Thoracic aorta (tissue), 2 donors: ENCODE measurements around the gene EVA1A. TPM values are rescaled to one million over a fixed set of nuclear protein-coding genes. Genes with fewer than 3 reads are reported as not detected.

Source experiments
- ATAC-seq: fragments of 150-250 bp; one replicate; pipeline ENCODE4 v1.8.0; 2017; ENCODE audit warnings: low read depth; ENCODE audit not compliant: insufficient number of reproducible peaks, low FRiP score
- DNase-seq: peaks from one replicate; pipeline ENCODE4 v3.0.0-alpha.2; 2020; ENCODE audit warnings: low spot score
- H3K27ac ChIP-seq, 2 donors: fragments of 200-600 bp; sonication (generic); 1 replicate in 1 of 2; 2 replicates in 1 of 2; pipeline ENCODE4 v1.5.1; 2016; ENCODE audit warnings: mild to moderate bottlenecking in 2 of 2, moderate library complexity in 2 of 2
- H3K27me3 ChIP-seq: fragments of 200-600 bp; sonication (generic); replicated peaks from 2 replicates; pipeline ENCODE4 v1.6.0; 2016; ENCODE audit warnings: mild to moderate bottlenecking; ENCODE audit not compliant: insufficient read depth
- H3K36me3 ChIP-seq: fragments of 200-600 bp; sonication (generic); one replicate; pipeline ENCODE4 v1.5.1; 2016
- H3K4me1 ChIP-seq, 2 donors: fragments of 200-600 bp; sonication (generic); 1 replicate in 1 of 2; 2 replicates in 1 of 2; pipeline versions ENCODE4 v1.5.1 to v1.6.0; 2016; ENCODE audit warnings: low read depth in 2 of 2, mild to moderate bottlenecking in 1 of 2; ENCODE audit not compliant: control insufficient read depth in 1 of 2
- H3K4me3 ChIP-seq: fragments of 200-600 bp; sonication (generic); 2 replicates; pipeline ENCODE4 v1.5.1; 2016; ENCODE audit warnings: mild to moderate bottlenecking
- H3K9me3 ChIP-seq: fragments of 200-600 bp; sonication (generic); 2 replicates; pipeline ENCODE4 v1.5.1; 2016
- total RNA-seq, 2 donors: library from RNA; depleted of rRNA; stranded (reverse); fragments of >200 nt; gene quantifications; one replicate each; pipeline versions ENCODE4 v1.1.0 to v1.2.3, GENCODE V29; 2016
- TF ChIP-seq, protein P1 (sequence below): fragments of 200-600 bp; sonication (generic); IDR thresholded peaks from one replicate; pipeline ENCODE4 v1.5.1; 2019; ENCODE audit warnings: antibody characterized with exemption

Gene EVA1A
- total RNA-seq, 2 donors from 2014 or later = 1.1 TPM; not detected in 1

- DNase-seq (no peak), ATAC-seq (no peak)
- no peak overlapping the region for H3K27ac ChIP-seq
- no peaks in the 10 kb centered on the region for H3K4me1 ChIP-seq
- H3K27me3 ChIP-seq = no peaks in the 10 kb centered on the region
- TF ChIP-seq, protein P1, sequence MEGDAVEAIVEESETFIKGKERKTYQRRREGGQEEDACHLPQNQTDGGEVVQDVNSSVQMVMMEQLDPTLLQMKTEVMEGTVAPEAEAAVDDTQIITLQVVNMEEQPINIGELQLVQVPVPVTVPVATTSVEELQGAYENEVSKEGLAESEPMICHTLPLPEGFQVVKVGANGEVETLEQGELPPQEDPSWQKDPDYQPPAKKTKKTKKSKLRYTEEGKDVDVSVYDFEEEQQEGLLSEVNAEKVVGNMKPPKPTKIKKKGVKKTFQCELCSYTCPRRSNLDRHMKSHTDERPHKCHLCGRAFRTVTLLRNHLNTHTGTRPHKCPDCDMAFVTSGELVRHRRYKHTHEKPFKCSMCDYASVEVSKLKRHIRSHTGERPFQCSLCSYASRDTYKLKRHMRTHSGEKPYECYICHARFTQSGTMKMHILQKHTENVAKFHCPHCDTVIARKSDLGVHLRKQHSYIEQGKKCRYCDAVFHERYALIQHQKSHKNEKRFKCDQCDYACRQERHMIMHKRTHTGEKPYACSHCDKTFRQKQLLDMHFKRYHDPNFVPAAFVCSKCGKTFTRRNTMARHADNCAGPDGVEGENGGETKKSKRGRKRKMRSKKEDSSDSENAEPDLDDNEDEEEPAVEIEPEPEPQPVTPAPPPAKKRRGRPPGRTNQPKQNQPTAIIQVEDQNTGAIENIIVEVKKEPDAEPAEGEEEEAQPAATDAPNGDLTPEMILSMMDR = no peak
- H3K36me3 ChIP-seq = no peaks in the 10 kb centered on the region
- no peaks in the 10 kb centered on the region for H3K9me3 ChIP-seq
- H3K4me3 ChIP-seq = no peak overlapping the region
These were observed 64.9 kb downstream of the EVA1A start for GRCh38 chr2:75495862-75496261.

GRCh38 chr2:75494137-75494769 is 66.5 kb downstream of the EVA1A start:
- H3K4me1 ChIP-seq = no peaks in the 10 kb centered on the region
- no peaks in the 10 kb centered on the region for H3K27me3 ChIP-seq
- TF ChIP-seq, protein P1 = no peak
- no peaks in the 10 kb centered on the region for H3K9me3 ChIP-seq
- no peak for DNase-seq
- no peaks in the 10 kb centered on the region for H3K36me3 ChIP-seq
- no peak overlapping the region for H3K4me3 ChIP-seq
- ATAC-seq = no peak
- no peak overlapping the region for H3K27ac ChIP-seq

DNA sequence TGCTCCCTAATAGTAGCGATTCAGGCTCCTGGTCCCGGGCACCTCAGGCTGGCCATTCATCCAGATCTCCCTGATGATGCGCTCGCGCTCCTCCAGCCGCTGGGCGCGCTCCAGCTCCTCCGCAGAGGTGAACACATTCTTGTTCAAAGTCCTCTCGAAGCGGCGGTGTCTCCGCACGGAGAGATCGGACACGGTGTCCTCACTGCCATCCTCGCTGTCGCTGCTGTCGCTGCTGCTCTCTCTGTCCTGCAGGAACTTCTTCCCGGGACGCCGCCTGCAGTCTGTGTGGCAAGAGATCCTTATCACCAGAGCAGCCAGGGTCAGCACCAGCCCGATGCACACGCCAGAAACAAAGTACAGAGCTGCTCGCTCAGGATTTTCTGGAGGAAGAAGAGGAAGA is 67.5 kb downstream of the EVA1A start:
- Histone ChIP-seq H3K4me3 (no peak overlapping the region), H3K4me1 (no peaks in the 10 kb centered on the region), H3K9me3 (no peaks in the 10 kb centered on the region), H3K27ac (no peak overlapping the region), H3K36me3 (no peaks in the 10 kb centered on the region), H3K27me3 (no peaks in the 10 kb centered on the region)
- ATAC-seq (no peak), DNase-seq (no peak)
- TF ChIP-seq, protein P1 = no peak

DNA sequence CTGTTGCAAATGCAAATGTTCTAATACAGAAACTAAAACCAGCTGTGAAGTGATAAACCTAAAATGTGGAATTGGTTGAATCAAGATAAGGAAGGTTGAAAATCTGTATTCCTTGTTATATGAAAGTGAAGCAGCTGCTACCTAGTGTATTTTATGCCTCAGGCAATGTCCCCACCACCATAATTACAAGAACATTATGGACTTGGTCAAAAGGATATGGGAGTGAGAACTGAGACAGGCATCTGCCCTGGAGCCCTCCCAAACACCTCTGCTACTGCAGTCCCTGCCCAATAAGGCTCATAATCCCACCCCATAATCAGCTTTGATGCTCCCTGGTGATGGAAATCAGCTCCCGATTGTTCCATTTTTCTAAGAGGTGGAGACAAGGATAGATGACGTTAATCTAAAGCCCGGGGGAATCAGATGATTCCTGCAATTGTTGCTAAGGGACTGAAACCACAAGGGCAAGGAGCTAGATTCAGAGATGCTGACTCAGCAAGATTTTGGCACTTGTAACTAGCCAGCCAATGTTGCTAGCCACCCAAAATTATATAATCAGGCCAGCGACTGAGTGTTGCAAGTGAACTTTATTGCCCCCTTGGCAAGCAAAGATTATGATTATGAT is 69.5 kb downstream of the EVA1A start:
- H3K27ac ChIP-seq = no peak overlapping the region
- TF ChIP-seq, protein P1 = no peak
- no peaks in the 10 kb centered on the region for H3K27me3 ChIP-seq
- DNase-seq (no peak), ATAC-seq (no peak)
- H3K4me3 ChIP-seq = no peak overlapping the region
- no peaks in the 10 kb centered on the region for H3K36me3 ChIP-seq
- H3K9me3 ChIP-seq = no peaks in the 10 kb centered on the region
- no peaks in the 10 kb centered on the region for H3K4me1 ChIP-seq

GRCh38 chr2:75489721-75490120 is 71.0 kb downstream of the EVA1A start:
- DNase-seq (no peak), ATAC-seq (no peak)
- Histone ChIP-seq H3K36me3 (no peaks in the 10 kb centered on the region), H3K27me3 (no peaks in the 10 kb centered on the region), H3K27ac (no peak overlapping the region), H3K9me3 (no peaks in the 10 kb centered on the region), H3K4me3 (no peak overlapping the region), H3K4me1 (no peaks in the 10 kb centered on the region)
- TF ChIP-seq, protein P1 = no peak
